HEK293 (cell line): ENCODE measurements around the gene ZNF10.

Experiments
- KLF10 ChIP-seq: fragments of 450-650 bp; IDR thresholded peaks from 2 replicates; pipeline ENCODE4 v1.5.1; 2018; ENCODE audit warnings: missing biosample characterization, mild to moderate bottlenecking, missing genetic modification characterization
- MYNN ChIP-seq: fragments of 450-650 bp; formaldehyde crosslinking; IDR thresholded peaks from 2 replicates; pipeline ENCODE4 v1.5.1; 2016; ENCODE audit warnings: missing biosample characterization, missing genetic modification characterization, borderline replicate concordance
- PBX3 ChIP-seq: sonication (generic); formaldehyde crosslinking; IDR thresholded peaks from 2 replicates; pipeline ENCODE4 v1.8.1; 2022; ENCODE audit warnings: mild to moderate bottlenecking, moderate library complexity, missing genetic modification reagents
- REPIN1 ChIP-seq: fragments of 450-650 bp; formaldehyde crosslinking; IDR thresholded peaks from 2 replicates; pipeline ENCODE4 v1.5.1; 2017; ENCODE audit warnings: missing biosample characterization, missing genetic modification characterization, low read depth
- SALL2 ChIP-seq: fragments of 450-650 bp; formaldehyde crosslinking; IDR thresholded peaks from 2 replicates; pipeline ENCODE4 v1.5.0; 2017; ENCODE audit warnings: missing biosample characterization, mild to moderate bottlenecking, missing genetic modification characterization, borderline replicate concordance
- SCRT1 ChIP-seq: fragments of 450-650 bp; formaldehyde crosslinking; IDR thresholded peaks from 2 replicates; pipeline ENCODE4 v1.5.1; 2016; ENCODE audit warnings: missing biosample characterization, missing genetic modification characterization, borderline replicate concordance
- SETDB1 ChIP-seq: IDR thresholded peaks from one replicate; pipeline ENCODE4 v1.6.1; 2017; ENCODE audit warnings: mild to moderate bottlenecking, low read length, moderate library complexity, mixed read lengths; ENCODE audit not compliant: insufficient read length
- YY2 ChIP-seq: fragments of 450-650 bp; formaldehyde crosslinking; IDR thresholded peaks from 2 replicates; pipeline ENCODE4 v1.5.1; 2016; ENCODE audit warnings: missing biosample characterization, missing genetic modification characterization
- ZBTB20 ChIP-seq: fragments of 450-650 bp; formaldehyde crosslinking; IDR thresholded peaks from 2 replicates; pipeline ENCODE4 v1.5.1; 2016; ENCODE audit warnings: missing biosample characterization, missing genetic modification characterization
- ZBTB6 ChIP-seq: fragments of 450-650 bp; formaldehyde crosslinking; IDR thresholded peaks from 2 replicates; pipeline ENCODE4 v1.5.1; 2017; ENCODE audit warnings: missing biosample characterization, missing genetic modification characterization
- ZFP3 ChIP-seq: fragments of 450-650 bp; formaldehyde crosslinking; IDR thresholded peaks from 2 replicates; pipeline ENCODE4 v1.5.1; 2016; ENCODE audit warnings: low read depth, missing biosample characterization, missing genetic modification characterization
- ZNF140 ChIP-seq: fragments of 450-650 bp; formaldehyde crosslinking; IDR thresholded peaks from 2 replicates; pipeline ENCODE4 v1.5.1; 2016; ENCODE audit warnings: missing biosample characterization, missing genetic modification characterization
- ZNF2 ChIP-seq: fragments of 450-650 bp; formaldehyde crosslinking; IDR thresholded peaks from 2 replicates; pipeline ENCODE4 v1.5.1; 2016; ENCODE audit warnings: missing biosample characterization, missing genetic modification characterization
- ZNF23 ChIP-seq: fragments of 450-650 bp; formaldehyde crosslinking; IDR thresholded peaks from 2 replicates; pipeline ENCODE4 v1.5.1; 2016; ENCODE audit warnings: missing biosample characterization, missing genetic modification characterization, borderline replicate concordance
- ZNF24 ChIP-seq: fragments of 450-650 bp; formaldehyde crosslinking; IDR thresholded peaks from 2 replicates; pipeline ENCODE4 v1.5.1; 2016; ENCODE audit warnings: missing biosample characterization, missing genetic modification characterization
- ZNF341 ChIP-seq: fragments of 450-650 bp; formaldehyde crosslinking; IDR thresholded peaks from 2 replicates; pipeline ENCODE4; 2016; ENCODE audit warnings: low read depth, missing biosample characterization, missing genetic modification characterization
- ZNF37A ChIP-seq: fragments of 450-650 bp; IDR thresholded peaks from 2 replicates; pipeline ENCODE4 v1.5.1; 2018; ENCODE audit warnings: missing biosample characterization, missing genetic modification characterization
- ZNF416 ChIP-seq: fragments of 450-650 bp; formaldehyde crosslinking; IDR thresholded peaks from 2 replicates; pipeline ENCODE4 v1.5.1; 2016; ENCODE audit warnings: missing biosample characterization, missing genetic modification characterization
- ZNF473 ChIP-seq: fragments of 450-650 bp; formaldehyde crosslinking; IDR thresholded peaks from 2 replicates; pipeline ENCODE4 v1.5.1; 2017; ENCODE audit warnings: missing biosample characterization, missing genetic modification characterization
- ZNF510 ChIP-seq: fragments of 450-650 bp; formaldehyde crosslinking; IDR thresholded peaks from 2 replicates; pipeline ENCODE4 v1.5.1; 2018; ENCODE audit warnings: mild to moderate bottlenecking, missing genetic modification characterization, missing biosample characterization; ENCODE audit not compliant: insufficient replicate concordance
- ZNF521 ChIP-seq: fragments of 450-650 bp; formaldehyde crosslinking; IDR thresholded peaks from 2 replicates; pipeline ENCODE4 v1.5.1; 2017; ENCODE audit warnings: missing biosample characterization, mild to moderate bottlenecking, missing genetic modification characterization
- ZNF529 ChIP-seq: fragments of 450-650 bp; formaldehyde crosslinking; IDR thresholded peaks from 2 replicates; pipeline ENCODE4 v1.5.1; 2017; ENCODE audit warnings: missing genetic modification characterization, missing biosample characterization; ENCODE audit not compliant: insufficient replicate concordance
- ZNF555 ChIP-seq: fragments of 450-650 bp; formaldehyde crosslinking; conservative IDR thresholded peaks from 2 replicates; pipeline ENCODE4 v1.5.1; 2017; ENCODE audit warnings: missing biosample characterization, mild to moderate bottlenecking, missing genetic modification characterization, inconsistent platforms
- ZNF560 ChIP-seq: fragments of 450-650 bp; formaldehyde crosslinking; IDR thresholded peaks from 2 replicates; pipeline ENCODE4 v1.5.1; 2017; ENCODE audit warnings: missing biosample characterization, missing genetic modification characterization, borderline replicate concordance
- ZNF561 ChIP-seq: fragments of 450-650 bp; IDR thresholded peaks from 2 replicates; pipeline ENCODE4 v1.5.1; 2018; ENCODE audit warnings: missing biosample characterization, missing genetic modification characterization, borderline replicate concordance
- ZNF654 ChIP-seq: fragments of 450-650 bp; formaldehyde crosslinking; IDR thresholded peaks from 2 replicates; pipeline ENCODE4 v1.5.1; 2016; ENCODE audit warnings: low read depth, missing biosample characterization, missing genetic modification characterization
- ZNF658 ChIP-seq: fragments of 450-650 bp; formaldehyde crosslinking; IDR thresholded peaks from 2 replicates; pipeline ENCODE4; 2016; ENCODE audit warnings: missing biosample characterization, missing genetic modification characterization
- ZNF677 ChIP-seq: fragments of 450-650 bp; IDR thresholded peaks from 2 replicates; pipeline ENCODE4 v1.5.0; 2018; ENCODE audit warnings: missing biosample characterization, mild to moderate bottlenecking, missing genetic modification characterization, moderate library complexity
- ZNF830 ChIP-seq: fragments of 450-650 bp; IDR thresholded peaks from 2 replicates; pipeline ENCODE4 v1.5.0; 2018; ENCODE audit warnings: missing biosample characterization, missing genetic modification characterization, low read depth, mild to moderate bottlenecking, moderate library complexity
- TF ChIP-seq, protein P1 (sequence below): fragments of 450-650 bp; formaldehyde crosslinking; conservative IDR thresholded peaks from 2 replicates; pipeline ENCODE4 v1.5.1; 2016; ENCODE audit warnings: low read depth, missing biosample characterization, missing genetic modification characterization
- TF ChIP-seq, protein P2 (sequence below): fragments of 450-650 bp; formaldehyde crosslinking; IDR thresholded peaks from 2 replicates; pipeline ENCODE4 v1.5.1; 2016; ENCODE audit warnings: missing biosample characterization, missing genetic modification characterization
- TF ChIP-seq, protein P3 (sequence below): fragments of 450-650 bp; formaldehyde crosslinking; IDR thresholded peaks from 2 replicates; pipeline ENCODE4 v1.5.1; 2017; ENCODE audit warnings: missing biosample characterization, missing genetic modification characterization

Gene ZNF10

GRCh38 chr12:133130038-133130807 is at the start of gene ZNF10, which contains the start of gene ZNF891 (continued):
- TF ChIP-seq, protein P1, sequence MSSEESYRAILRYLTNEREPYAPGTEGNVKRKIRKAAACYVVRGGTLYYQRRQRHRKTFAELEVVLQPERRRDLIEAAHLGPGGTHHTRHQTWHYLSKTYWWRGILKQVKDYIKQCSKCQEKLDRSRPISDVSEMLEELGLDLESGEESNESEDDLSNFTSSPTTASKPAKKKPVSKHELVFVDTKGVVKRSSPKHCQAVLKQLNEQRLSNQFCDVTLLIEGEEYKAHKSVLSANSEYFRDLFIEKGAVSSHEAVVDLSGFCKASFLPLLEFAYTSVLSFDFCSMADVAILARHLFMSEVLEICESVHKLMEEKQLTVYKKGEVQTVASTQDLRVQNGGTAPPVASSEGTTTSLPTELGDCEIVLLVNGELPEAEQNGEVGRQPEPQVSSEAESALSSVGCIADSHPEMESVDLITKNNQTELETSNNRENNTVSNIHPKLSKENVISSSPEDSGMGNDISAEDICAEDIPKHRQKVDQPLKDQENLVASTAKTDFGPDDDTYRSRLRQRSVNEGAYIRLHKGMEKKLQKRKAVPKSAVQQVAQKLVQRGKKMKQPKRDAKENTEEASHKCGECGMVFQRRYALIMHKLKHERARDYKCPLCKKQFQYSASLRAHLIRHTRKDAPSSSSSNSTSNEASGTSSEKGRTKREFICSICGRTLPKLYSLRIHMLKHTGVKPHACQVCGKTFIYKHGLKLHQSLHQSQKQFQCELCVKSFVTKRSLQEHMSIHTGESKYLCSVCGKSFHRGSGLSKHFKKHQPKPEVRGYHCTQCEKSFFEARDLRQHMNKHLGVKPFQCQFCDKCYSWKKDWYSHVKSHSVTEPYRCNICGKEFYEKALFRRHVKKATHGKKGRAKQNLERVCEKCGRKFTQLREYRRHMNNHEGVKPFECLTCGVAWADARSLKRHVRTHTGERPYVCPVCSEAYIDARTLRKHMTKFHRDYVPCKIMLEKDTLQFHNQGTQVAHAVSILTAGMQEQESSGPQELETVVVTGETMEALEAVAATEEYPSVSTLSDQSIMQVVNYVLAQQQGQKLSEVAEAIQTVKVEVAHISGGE (tag by site-specific recombination), result peak; percentile 59
- TF ChIP-seq MYNN (tag by site-specific recombination) (no peak), ZNF658 (tag by site-specific recombination) (no peak), REPIN1 (tag by site-specific recombination) (no peak), ZNF561 (tag by site-specific recombination) (peak; percentile 86; the same call in 1 of the 2 replicates), ZNF560 (tag by site-specific recombination) (no peak), KLF10 (peak; percentile 85), ZNF2 (tag by site-specific recombination) (peak; percentile 75), ZNF473 (tag by site-specific recombination) (no peak), ZNF37A (tag by site-specific recombination) (no peak), SCRT1 (tag by site-specific recombination) (no peak), ZNF830 (tag by site-specific recombination) (no peak), SETDB1 (peak; percentile 34), ZNF521 (tag by site-specific recombination) (no peak), ZNF677 (tag by site-specific recombination) (no peak), ZNF555 (tag by site-specific recombination) (no peak), ZNF654 (tag by site-specific recombination) (no peak), ZBTB6 (peak; percentile 92), ZNF140 (tag by site-specific recombination) (no peak), SALL2 (tag by site-specific recombination) (no peak), ZNF416 (tag by site-specific recombination) (no peak), ZNF24 (no peak; the same call in 1 of the 2 replicates), ZFP3 (no peak), ZNF341 (tag by site-specific recombination) (peak; percentile 77), PBX3 (0 out of 2 replicates have a peak, but pooled peaks have one; percentile 48), ZNF529 (tag by site-specific recombination) (no peak), YY2 (tag by site-specific recombination) (no peak), ZNF23 (no peak), ZBTB20 (tag by site-specific recombination) (peak; percentile 92), ZNF510 (tag by site-specific recombination) (no peak)
- TF ChIP-seq, protein P2, sequence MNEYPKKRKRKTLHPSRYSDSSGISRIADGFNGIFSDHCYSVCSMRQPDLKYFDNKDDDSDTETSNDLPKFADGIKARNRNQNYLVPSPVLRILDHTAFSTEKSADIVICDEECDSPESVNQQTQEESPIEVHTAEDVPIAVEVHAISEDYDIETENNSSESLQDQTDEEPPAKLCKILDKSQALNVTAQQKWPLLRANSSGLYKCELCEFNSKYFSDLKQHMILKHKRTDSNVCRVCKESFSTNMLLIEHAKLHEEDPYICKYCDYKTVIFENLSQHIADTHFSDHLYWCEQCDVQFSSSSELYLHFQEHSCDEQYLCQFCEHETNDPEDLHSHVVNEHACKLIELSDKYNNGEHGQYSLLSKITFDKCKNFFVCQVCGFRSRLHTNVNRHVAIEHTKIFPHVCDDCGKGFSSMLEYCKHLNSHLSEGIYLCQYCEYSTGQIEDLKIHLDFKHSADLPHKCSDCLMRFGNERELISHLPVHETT (tag by site-specific recombination), result no peak; the same call in 1 of the 2 replicates
- TF ChIP-seq, protein P3, sequence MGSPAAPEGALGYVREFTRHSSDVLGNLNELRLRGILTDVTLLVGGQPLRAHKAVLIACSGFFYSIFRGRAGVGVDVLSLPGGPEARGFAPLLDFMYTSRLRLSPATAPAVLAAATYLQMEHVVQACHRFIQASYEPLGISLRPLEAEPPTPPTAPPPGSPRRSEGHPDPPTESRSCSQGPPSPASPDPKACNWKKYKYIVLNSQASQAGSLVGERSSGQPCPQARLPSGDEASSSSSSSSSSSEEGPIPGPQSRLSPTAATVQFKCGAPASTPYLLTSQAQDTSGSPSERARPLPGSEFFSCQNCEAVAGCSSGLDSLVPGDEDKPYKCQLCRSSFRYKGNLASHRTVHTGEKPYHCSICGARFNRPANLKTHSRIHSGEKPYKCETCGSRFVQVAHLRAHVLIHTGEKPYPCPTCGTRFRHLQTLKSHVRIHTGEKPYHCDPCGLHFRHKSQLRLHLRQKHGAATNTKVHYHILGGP (tag by site-specific recombination), result no peak
